Uterus (tissue), 2 donors: ENCODE results near the gene SMCO4.

Experiments
- POLR2A ChIP-seq, 2 donors: fragments of 450-650 bp; IDR thresholded peaks; one replicate each; pipeline ENCODE4 v1.6.1; 2016; ENCODE audit warnings: antibody characterized with exemption in 2 of 2, mild to moderate bottlenecking in 1 of 2, moderate library complexity in 1 of 2
- TF ChIP-seq, protein P1 (sequence below), 4 experiments: fragments of 200-600 bp in 2 of 4; fragments of 450-650 bp in 2 of 4; sonication (generic) in 2 of 4; IDR thresholded peaks; one replicate each; pipeline ENCODE4 v1.5.1; 2016 to 2019; ENCODE audit warnings: antibody characterized with exemption in 4 of 4, mild to moderate bottlenecking in 2 of 4, moderate library complexity in 1 of 4

DNA sequence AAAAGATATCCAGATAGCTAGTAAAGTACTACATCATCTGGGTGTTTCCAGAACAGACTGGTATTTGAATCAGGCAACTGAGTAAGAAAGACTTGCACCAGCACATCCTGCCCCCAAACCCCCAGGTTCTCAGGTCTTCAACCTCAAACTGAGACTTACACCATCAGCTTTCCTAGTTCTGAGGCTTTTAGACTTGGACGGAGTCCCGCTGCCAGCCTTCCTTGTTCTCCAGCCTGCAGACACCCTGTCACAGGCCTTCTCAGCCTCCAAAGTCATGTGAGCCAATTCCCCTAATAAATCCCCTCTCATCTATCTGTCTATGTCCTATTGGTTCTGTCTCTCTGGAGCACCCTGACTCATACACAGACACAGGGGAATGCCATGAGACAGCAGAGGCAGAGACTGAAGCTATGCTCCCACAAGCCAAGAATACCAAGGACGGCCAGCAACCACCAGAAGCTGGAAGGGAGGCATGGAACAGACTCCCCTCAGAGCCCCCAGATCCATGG, 10.9 kb downstream of the SMCO4 start:
- TF ChIP-seq, protein P1, sequence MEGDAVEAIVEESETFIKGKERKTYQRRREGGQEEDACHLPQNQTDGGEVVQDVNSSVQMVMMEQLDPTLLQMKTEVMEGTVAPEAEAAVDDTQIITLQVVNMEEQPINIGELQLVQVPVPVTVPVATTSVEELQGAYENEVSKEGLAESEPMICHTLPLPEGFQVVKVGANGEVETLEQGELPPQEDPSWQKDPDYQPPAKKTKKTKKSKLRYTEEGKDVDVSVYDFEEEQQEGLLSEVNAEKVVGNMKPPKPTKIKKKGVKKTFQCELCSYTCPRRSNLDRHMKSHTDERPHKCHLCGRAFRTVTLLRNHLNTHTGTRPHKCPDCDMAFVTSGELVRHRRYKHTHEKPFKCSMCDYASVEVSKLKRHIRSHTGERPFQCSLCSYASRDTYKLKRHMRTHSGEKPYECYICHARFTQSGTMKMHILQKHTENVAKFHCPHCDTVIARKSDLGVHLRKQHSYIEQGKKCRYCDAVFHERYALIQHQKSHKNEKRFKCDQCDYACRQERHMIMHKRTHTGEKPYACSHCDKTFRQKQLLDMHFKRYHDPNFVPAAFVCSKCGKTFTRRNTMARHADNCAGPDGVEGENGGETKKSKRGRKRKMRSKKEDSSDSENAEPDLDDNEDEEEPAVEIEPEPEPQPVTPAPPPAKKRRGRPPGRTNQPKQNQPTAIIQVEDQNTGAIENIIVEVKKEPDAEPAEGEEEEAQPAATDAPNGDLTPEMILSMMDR (IDR thresholded peaks at IDR 0.05): no peak
- no peak for TF ChIP-seq POLR2A (IDR thresholded peaks at IDR 0.05)
